Measurements from ENCODE around the gene CCT7. TPM values are rescaled to one million over a fixed set of nuclear protein-coding genes. Genes with fewer than 3 reads are reported as not detected.

CCT7 gene
- total and polyA plus RNA-seq, 2 donors (not counting 3 experiments of a cell fraction or from before 2014, with no cell fraction given): 343 to 362 TPM

DNA sequence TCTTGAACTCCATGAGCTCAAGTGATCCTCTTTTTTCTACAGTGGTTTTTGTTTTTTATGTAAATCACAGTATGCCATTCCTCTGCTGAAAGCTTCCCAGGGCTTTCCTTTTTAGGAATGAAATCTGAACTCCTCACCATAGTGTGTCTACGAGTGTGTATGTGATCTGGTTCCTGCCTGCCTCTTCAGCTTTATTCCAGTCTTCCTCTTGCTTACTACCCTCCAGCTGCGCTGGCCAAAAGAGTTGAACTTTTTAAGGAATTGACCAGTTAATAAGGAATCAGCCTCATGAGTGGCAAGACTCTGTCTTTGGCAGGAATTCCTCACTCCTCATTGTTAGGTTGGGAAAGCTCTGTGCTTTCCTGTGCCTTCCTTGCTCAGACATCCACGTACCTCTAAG lies 4.0 kb downstream of the CCT7 start:
- peaks cover 2% of the 10 kb centered on the region for H4K20me1 ChIP-seq (replicated peaks; ENCODE audit: control insufficient read depth, extremely low read depth, insufficient read depth, low read length)
- POLR2A ChIA-PET: no interaction called here
- peaks cover 84% of the 10 kb centered on the region for H3K79me2 ChIP-seq (ENCODE audit: control insufficient read depth, insufficient read depth, low read length)
- BruUV-seq (replicated peaks): no TSS peak
- H3K27ac ChIP-seq (ENCODE audit: insufficient read depth, low read depth, low read length): peak overlapping the region; percentile 9
- H3K4me3 ChIP-seq (replicated peaks in 1 of 3; ENCODE audit: insufficient read depth in 1 of 3, low read depth in 1 of 3, low read length in 3 of 3): no peak overlapping the region
- no peak overlapping the region for H2AFZ ChIP-seq (ENCODE audit: low read depth, low read length)
- H3K4me2 ChIP-seq (ENCODE audit: insufficient read depth, low read length): no peak overlapping the region
- no peaks in the 10 kb centered on the region for H3K9me1 ChIP-seq (replicated peaks; ENCODE audit: control insufficient read depth, extremely low read depth, insufficient read depth, low read length)
- H3K36me3 ChIP-seq (ENCODE audit: control insufficient read depth in 2 of 2, extremely low read depth in 1 of 2, insufficient read depth in 2 of 2, low read length in 2 of 2): peaks cover 0 to 21% of the 10 kb centered on the region in 2 experiments
- TF ChIP-seq MYC (IDR thresholded peaks at IDR 0.05; ENCODE audit: low read depth, low read length): no peak
- no peak for TF ChIP-seq FOS (IDR thresholded peaks at IDR 0.05; ENCODE audit: borderline replicate concordance, insufficient read depth, low read length)
- TF ChIP-seq POLR2AphosphoS5 (IDR thresholded peaks at IDR 0.05; ENCODE audit: insufficient read depth, low read depth, low read length): no peak
- no peak for TF ChIP-seq JUN (IDR thresholded peaks at IDR 0.05; ENCODE audit: borderline replicate concordance, insufficient read depth, insufficient read length, low read depth)
- no peak for TF ChIP-seq GATA2 (IDR thresholded peaks at IDR 0.05; ENCODE audit: insufficient read depth, insufficient read length, low read depth, low read length)
- TF ChIP-seq, protein P1, sequence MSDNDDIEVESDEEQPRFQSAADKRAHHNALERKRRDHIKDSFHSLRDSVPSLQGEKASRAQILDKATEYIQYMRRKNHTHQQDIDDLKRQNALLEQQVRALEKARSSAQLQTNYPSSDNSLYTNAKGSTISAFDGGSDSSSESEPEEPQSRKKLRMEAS (IDR thresholded peaks at IDR 0.05; ENCODE audit: insufficient read depth, insufficient read length): no peak
- no peak for TF ChIP-seq POLR2A (IDR thresholded peaks at IDR 0.05; ENCODE audit: low read depth, low read length)
- TF ChIP-seq, protein P2, sequence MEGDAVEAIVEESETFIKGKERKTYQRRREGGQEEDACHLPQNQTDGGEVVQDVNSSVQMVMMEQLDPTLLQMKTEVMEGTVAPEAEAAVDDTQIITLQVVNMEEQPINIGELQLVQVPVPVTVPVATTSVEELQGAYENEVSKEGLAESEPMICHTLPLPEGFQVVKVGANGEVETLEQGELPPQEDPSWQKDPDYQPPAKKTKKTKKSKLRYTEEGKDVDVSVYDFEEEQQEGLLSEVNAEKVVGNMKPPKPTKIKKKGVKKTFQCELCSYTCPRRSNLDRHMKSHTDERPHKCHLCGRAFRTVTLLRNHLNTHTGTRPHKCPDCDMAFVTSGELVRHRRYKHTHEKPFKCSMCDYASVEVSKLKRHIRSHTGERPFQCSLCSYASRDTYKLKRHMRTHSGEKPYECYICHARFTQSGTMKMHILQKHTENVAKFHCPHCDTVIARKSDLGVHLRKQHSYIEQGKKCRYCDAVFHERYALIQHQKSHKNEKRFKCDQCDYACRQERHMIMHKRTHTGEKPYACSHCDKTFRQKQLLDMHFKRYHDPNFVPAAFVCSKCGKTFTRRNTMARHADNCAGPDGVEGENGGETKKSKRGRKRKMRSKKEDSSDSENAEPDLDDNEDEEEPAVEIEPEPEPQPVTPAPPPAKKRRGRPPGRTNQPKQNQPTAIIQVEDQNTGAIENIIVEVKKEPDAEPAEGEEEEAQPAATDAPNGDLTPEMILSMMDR (IDR thresholded peaks at IDR 0.05; ENCODE audit: extremely low read depth in 1 of 2, insufficient read depth in 1 of 2, low read depth in 1 of 2, low read length in 2 of 2): no peak
- no peak for TF ChIP-seq EZH2 (IDR thresholded peaks at IDR 0.05; ENCODE audit: borderline replicate concordance, low read depth, low read length, severe bottlenecking)
- FAIRE-seq (no peak), DNase-seq (ENCODE audit: low read depth, low spot score) (no peak)
- intact Hi-C loops (cut with micrococcal nuclease) (no loop called here), dilution Hi-C loops (cut with MboI; ENCODE audit: extremely low pct_ligation_motif_present, low sequenced_read_pairs) (no loop called here)
- CTCF ChIA-PET: interaction anchor here (1.0 to 2.0 kb wide), 5 partner anchors 16 to 61 kb away, joined by 3 to 6 read pairs (median 5); no protein-coding TSS in a partner anchor
- H3K9ac ChIP-seq (replicated peaks; ENCODE audit: extremely low read depth, insufficient read depth, low read length): no peak overlapping the region
- no peaks in the 10 kb centered on the region for H3K27me3 ChIP-seq (ENCODE audit: control insufficient read depth in 2 of 2, insufficient read depth in 2 of 2, low read length in 2 of 2)
- H3K9me3 ChIP-seq (replicated peaks; ENCODE audit: control insufficient read depth, insufficient read depth, low read length): no peaks in the 10 kb centered on the region
- H3K4me1 ChIP-seq (ENCODE audit: control insufficient read depth, extremely low read depth, insufficient read depth, low read length): peaks cover 33% of the 10 kb centered on the region

All from endothelial cell of umbilical vein (primary cell).